ENCODE data around the gene PPFIBP2.

PPFIBP2 gene

DNA sequence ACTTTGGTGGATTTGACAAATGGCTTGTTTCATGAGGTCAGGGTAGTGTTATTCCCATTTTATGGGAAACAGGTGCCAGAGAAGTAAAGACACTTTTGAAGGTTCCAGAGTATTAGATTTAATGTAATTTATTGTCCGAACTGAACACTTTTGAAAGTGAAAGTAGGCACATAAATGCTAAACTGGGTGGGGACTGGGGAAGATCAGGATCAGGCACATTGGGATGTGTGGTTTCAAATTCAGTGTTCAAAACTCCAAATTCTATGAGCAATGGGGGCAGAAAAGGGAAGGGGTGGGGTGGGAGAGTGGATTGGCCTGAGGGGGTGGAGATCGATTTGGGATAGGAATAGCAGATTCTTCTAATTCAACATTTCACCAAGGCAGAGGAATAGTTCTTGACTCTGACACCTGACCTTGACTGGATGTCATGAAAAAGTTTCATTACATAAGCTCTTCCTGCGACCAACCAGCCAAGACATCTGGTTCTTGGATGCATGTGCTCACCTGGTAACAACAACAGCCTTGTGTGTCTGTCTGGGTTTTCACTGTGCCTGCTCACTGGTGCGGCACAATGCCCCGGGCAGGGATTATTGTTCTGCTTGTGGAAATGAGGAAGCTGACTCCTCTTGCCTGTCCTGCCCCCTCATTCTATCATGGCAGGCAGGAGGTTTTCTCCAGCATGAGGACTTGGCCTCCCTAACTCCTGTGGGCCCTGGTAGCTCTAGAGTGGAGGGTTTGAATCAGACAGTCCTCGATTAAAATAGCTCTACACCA is 10.8 kb downstream of the PPFIBP2 start:
- no peak for DNase-seq (ENCODE audit: low read depth in 1 of 2, low spot score in 1 of 2)

DNA sequence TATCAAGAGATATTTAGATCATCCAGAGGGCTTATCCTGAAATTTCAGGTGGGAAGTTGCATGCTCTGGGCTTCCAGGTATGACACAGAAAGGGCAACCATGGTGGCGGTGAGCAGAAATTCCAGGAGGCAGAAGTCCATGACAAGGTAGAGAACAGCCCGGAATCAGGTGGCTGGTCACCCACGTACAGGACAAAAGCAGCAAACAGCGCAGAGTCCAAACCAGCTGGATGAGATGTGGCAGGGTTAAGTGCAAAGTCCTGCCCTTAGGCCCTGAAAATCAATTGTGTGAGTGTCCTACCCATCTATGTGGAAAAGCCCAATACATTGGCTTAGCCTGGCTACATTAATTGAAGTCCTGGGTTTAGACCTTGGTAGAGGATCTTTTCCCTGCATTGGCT is 11.6 kb downstream of the PPFIBP2 start:
- no peak for DNase-seq (ENCODE audit: low read depth in 1 of 2, low spot score in 1 of 2)

GRCh38 chr11:7527029-7527428 is 13.2 kb downstream of the PPFIBP2 start:
- DNase-seq (ENCODE audit: low read depth in 1 of 2, low spot score in 1 of 2): no peak

DNA sequence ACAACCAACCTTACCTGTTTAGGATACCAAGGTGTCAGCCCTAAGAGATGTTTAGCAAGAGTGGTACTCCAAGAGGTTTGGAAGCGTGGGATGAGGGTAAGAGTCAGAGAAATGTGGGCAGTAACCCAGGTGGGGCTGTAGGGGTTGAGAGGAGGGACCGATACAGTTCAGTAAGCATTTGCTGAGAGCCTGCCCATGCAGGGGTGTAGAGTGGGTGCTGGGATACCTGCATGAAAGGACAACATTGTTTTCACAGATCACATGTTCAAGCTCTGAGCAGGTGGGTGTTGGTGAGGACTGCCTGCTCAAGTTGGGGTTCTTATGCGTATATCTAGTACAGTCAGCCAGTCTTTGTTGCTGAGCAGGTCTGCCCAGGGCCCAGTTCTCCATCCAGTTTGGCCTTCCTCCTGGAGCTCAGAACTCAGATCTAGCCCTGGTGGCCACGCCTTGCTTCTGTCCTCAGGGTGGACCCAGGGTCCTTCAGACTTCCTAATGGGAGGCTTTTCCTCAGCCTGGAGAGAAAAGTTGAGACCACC is 14.8 kb downstream of the PPFIBP2 start:
- no peak for DNase-seq (ENCODE audit: low read depth in 1 of 2, low spot score in 1 of 2)

DNA sequence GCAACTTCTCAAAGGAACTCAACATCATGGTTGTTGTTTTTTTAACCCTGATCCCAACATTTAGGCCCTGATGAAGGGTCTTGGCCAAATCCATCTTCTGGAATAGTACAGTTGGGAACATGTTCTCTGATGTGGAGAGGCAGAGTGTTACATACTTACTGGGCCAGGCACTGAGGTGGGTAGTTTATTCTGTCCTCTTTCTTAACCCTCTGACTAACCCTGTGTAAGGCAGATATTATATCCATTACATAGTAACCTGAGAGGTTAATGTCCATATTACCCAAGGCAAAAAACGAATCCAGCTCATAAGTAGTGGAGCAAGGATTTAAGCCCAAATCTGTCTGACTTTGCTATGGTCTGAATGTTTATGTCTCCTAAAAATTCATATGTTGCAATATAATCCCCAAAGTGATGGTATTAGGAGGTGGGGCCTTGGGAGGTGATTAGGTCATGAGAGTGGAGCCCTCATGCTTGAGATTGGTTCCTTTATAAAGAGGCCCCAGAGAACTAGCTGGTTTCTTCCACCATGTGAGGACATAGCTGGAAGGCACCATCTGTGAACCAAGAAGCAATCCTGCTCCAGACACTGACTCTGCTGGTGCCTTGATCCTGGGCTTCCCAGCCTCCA is 16.3 kb downstream of the PPFIBP2 start:
- DNase-seq (ENCODE audit: low read depth in 1 of 2, low spot score in 1 of 2): no peak

GRCh38 chr11:7531011-7531410 is 17.2 kb downstream of the PPFIBP2 start:
- DNase-seq (ENCODE audit: low read depth in 1 of 2, low spot score in 1 of 2): no peak

DNA sequence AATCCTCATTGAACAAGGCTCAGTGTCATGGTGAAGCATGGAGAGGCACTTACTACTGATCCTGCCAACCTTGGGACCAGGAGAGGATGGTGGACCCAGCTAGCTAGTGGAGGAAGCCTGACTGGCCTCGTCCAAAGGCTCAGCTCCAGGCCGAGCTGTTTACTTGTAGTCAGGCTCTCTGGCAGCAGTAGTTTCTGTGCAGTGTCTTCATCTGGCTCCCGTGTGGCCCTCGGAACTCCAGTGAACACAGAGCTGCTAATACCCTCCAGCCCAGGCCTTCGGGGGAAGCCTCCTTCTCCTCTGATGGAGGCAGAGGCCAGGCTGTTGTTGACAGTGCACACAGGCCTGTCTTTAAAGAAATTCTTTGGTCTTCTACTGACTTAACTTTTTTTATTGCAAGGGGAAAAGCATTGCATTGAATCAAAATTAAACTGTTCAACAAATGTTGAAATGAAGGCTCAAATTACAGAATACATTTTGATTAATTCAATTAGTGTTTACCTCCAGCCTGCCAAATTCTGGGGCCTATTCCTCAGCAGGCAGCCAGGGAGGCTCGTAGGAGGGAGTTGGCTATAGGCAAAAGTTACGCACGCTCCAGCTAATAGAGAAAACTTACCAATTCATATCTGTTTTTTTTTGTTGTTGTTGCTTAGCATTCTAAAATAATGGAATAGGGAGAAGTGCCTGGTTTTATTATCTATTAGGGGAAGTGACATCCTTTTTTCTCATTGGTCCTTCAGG is 18.8 kb downstream of the PPFIBP2 start:
- DNase-seq (ENCODE audit: low read depth in 1 of 2, low spot score in 1 of 2): no peak

- no peak for DNase-seq (ENCODE audit: low read depth in 1 of 2, low spot score in 1 of 2)
These were observed 19.6 kb downstream of the PPFIBP2 start for GRCh38 chr11:7533199-7534041.

- DNase-seq (ENCODE audit: low read depth in 1 of 2, low spot score in 1 of 2): no peak
These were observed 20.2 kb downstream of the PPFIBP2 start for GRCh38 chr11:7534042-7534378.

DNA sequence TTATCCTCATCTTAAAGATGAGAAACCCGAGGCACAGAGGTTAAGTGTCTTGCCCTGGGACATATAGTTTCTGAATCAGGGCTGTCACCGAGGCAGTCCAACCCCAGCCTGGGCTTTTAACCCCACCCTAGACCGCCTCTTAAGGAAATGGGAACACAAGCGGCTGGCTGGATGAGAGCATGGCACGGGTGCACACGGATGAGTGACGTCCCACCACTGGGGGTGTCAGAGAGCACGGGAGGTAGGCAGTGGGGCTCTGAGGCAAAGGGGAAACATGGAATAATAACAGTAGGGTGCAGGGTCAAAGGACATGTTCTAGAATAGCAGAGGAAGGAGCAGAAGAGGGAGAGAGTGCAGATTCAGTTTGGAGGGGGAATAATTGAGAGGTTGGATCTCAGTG is 22.3 kb downstream of the PPFIBP2 start:
- DNase-seq (ENCODE audit: low read depth in 1 of 2, low spot score in 1 of 2): no peak

- no peak for DNase-seq (ENCODE audit: low read depth in 1 of 2, low spot score in 1 of 2)
These were observed 23.5 kb downstream of the PPFIBP2 start for GRCh38 chr11:7537265-7537664.

DNA sequence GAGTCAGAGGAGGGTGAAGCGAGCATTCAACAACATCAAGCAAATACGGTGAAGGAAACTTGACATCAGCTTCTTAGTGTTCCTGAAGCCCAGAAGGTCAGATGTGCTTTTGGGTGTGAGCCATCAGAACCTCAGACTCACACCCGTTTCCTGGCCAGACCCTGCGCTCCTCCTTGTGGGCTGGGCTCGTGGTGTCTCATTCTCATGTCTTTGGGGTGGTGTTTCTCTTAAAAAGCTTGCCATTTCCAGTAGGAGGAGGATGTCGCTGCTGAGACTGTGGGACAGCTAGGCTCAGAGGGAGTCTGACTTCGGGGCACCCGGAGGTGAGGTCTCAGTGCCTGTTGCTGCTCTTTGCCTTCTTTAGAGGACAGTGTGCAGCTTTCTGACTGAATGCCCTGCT is 24.2 kb downstream of the PPFIBP2 start:
- DNase-seq (ENCODE audit: low read depth in 1 of 2, low spot score in 1 of 2): no peak

- DNase-seq (ENCODE audit: low read depth in 1 of 2, low spot score in 1 of 2): no peak
These were observed 25.0 kb downstream of the PPFIBP2 start for GRCh38 chr11:7538466-7539454.

DNA sequence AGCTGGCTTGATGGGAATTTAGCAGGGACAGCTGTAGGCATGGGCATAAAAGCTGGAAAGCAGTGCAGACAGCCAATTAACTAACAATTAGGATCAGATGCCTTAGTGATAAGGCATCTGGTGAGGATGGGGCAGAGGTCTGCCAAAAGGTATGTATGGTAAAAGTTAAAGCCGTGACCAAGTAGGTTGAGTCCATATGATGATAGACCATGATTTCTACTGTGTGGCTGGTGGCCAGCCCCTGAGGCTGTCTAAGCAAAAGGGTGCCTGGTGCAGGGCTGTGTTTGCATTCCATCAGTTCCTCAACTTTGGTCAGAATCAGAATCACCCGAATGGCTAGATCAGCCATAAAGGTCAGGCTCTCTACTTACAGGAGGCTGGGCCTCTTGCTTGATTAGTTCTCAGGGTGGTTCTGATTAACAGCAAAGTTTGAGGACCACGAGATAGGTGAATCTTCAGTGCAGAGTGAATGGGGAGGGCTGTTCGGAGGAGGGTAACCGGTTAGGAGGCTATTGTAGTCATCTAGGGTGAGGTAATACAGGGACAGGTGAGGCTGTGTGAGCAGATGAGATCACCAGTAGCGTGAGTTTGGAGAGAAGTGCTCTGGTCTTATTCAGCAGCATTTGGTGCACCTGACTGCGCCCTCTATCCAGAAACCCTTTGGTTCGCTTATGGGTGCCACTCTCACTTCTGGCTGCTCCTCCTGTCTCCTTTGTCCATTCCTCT is 27.2 kb downstream of the PPFIBP2 start:
- no peak for DNase-seq (ENCODE audit: low read depth in 1 of 2, low spot score in 1 of 2)

GRCh38 chr11:7543302-7543701 is 29.5 kb downstream of the PPFIBP2 start:
- DNase-seq (ENCODE audit: low read depth in 1 of 2, low spot score in 1 of 2): no peak

- DNase-seq (ENCODE audit: low read depth in 1 of 2, low spot score in 1 of 2): no peak
These were observed 30.2 kb downstream of the PPFIBP2 start for GRCh38 chr11:7544021-7544420.

- no peak for DNase-seq (ENCODE audit: low read depth in 1 of 2, low spot score in 1 of 2)
These were observed 31.8 kb downstream of the PPFIBP2 start for GRCh38 chr11:7545611-7546010.

- DNase-seq (ENCODE audit: low read depth in 1 of 2, low spot score in 1 of 2): no peak
These were observed 32.6 kb downstream of the PPFIBP2 start for GRCh38 chr11:7546324-7546791.

DNA sequence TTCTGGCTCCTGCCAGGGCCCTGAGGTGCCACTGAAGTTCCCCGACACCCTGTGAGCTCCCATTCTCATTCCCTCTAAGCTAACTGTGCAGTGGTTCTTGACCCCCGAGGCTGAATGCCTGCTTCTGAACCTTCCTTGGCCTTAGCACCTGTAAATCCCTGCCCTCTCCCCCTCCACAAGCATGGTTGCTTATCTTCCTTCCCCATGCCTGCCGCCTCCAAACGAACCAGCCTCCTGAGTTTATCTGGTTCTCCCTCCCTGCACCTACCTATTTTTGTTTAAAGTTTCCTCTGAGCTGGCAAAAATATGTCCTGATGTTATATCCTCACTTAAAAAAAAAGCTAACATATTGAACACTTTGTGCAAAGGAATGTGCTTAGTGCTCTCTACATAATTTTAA is 33.9 kb downstream of the PPFIBP2 start:
- DNase-seq (ENCODE audit: low read depth in 1 of 2, low spot score in 1 of 2): no peak

All from stimulated activated CD4-positive, alpha-beta T cell treated with anti-CD3 and anti-CD28 coated beads, Interleukin-15, amount 100 ng/mL, for 1 hour (primary cell).